ENCODE measurements around the gene PHYHD1. TPM values are rescaled to one million over a fixed set of nuclear protein-coding genes. Genes with fewer than 3 reads are reported as not detected.
A peak's percentile ranks its signal among the peaks of the same experiment; 100 is the strongest.

The PHYHD1 gene
- total RNA-seq, 1 experiment from 2014 or later, result 1.6 TPM

GRCh38 chr9:128902351-128903078 lies 18.3 kb upstream of the PHYHD1 start:
- no peak for TF ChIP-seq CTCF (conservative IDR thresholded peaks at IDR 0.05; ENCODE audit: low read depth, low read length)
- no peak for TF ChIP-seq EZH2phosphoT487 (IDR thresholded peaks at IDR 0.05; ENCODE audit: borderline replicate concordance, low read length)
- TF ChIP-seq EZH2 (IDR thresholded peaks at IDR 0.05; ENCODE audit: low read length, unreplicated experiment), result no peak
- Histone ChIP-seq H3K27me3 (ENCODE audit: low read length) (no peaks in the 10 kb centered on the region), H3K9ac (ENCODE audit: low read length) (0 out of 2 replicates have a peak overlapping the region, but pooled peaks have one; percentile 17), H3K4me3 (ENCODE audit: low read length) (no peak overlapping the region), H2AFZ (ENCODE audit: low read length) (no peak overlapping the region), H3K4me1 (ENCODE audit: insufficient read depth, low read length) (peaks cover 34% of the 10 kb centered on the region), H3K79me2 (ENCODE audit: low read length) (peaks cover 25% of the 10 kb centered on the region; the same call in 1 of the 2 replicates), H3K27ac (ENCODE audit: low read length) (peak overlapping the region; percentile 69), H3K9me2 (replicated peaks; ENCODE audit: low read length) (no peaks in the 10 kb centered on the region), H3K36me3 (ENCODE audit: low read depth, low read length) (peaks cover 13% of the 10 kb centered on the region), H3F3A (ENCODE audit: low read length, unreplicated experiment) (no peaks in the 10 kb centered on the region), H4K20me1 (ENCODE audit: low read length) (no peaks in the 10 kb centered on the region), H3K4me2 (ENCODE audit: low read length) (peak overlapping the region; percentile 14), H3K9me3 (ENCODE audit: low read length) (no peaks in the 10 kb centered on the region)
- ATAC-seq, result peak; percentile 67
- DNase-seq, result peak; percentile 64
- ChIA-PET POLR2A (ENCODE audit: unreplicated experiment) (no interaction called here), CTCF (no interaction called here)
- TSS peak; percentile 73 for BruUV-seq (replicated peaks)
- intact Hi-C loops (cut with micrococcal nuclease), result no loop called here

GRCh38 chr9:128903079-128903461 lies 17.7 kb upstream of the PHYHD1 start:
- Histone ChIP-seq H3K27ac (ENCODE audit: low read length) (peak overlapping the region; percentile 69), H3K36me3 (ENCODE audit: low read depth, low read length) (peaks cover 18% of the 10 kb centered on the region)
- CTCF ChIA-PET, result no interaction called here

More at GRCh38 chr9:128903079-128903461, 17.7 kb upstream of the PHYHD1 start:
- H3F3A ChIP-seq (ENCODE audit: low read length, unreplicated experiment), result no peaks in the 10 kb centered on the region
- H3K27me3 ChIP-seq (ENCODE audit: low read length), result no peaks in the 10 kb centered on the region
- peaks cover 24% of the 10 kb centered on the region; the same call in 1 of the 2 replicates for H3K79me2 ChIP-seq (ENCODE audit: low read length)
- intact Hi-C loops (cut with micrococcal nuclease), result no loop called here
- no peaks in the 10 kb centered on the region for H3K9me3 ChIP-seq (ENCODE audit: low read length)
- POLR2A ChIA-PET (ENCODE audit: unreplicated experiment), result no interaction called here
- no peak for ATAC-seq
- peaks cover 34% of the 10 kb centered on the region for H3K4me1 ChIP-seq (ENCODE audit: insufficient read depth, low read length)
- H3K4me3 ChIP-seq (ENCODE audit: low read length), result no peak overlapping the region
- DNase-seq, result no peak
- H2AFZ ChIP-seq (ENCODE audit: low read length), result no peak overlapping the region
- H3K4me2 ChIP-seq (ENCODE audit: low read length), result no peak overlapping the region
- no peaks in the 10 kb centered on the region for H4K20me1 ChIP-seq (ENCODE audit: low read length)
- no peaks in the 10 kb centered on the region for H3K9me2 ChIP-seq (replicated peaks; ENCODE audit: low read length)
- no TSS peak for BruUV-seq (replicated peaks)
- H3K9ac ChIP-seq (ENCODE audit: low read length), result no peak overlapping the region
- no peak for TF ChIP-seq CTCF (conservative IDR thresholded peaks at IDR 0.05; ENCODE audit: low read depth, low read length)
- no peak for TF ChIP-seq EZH2 (IDR thresholded peaks at IDR 0.05; ENCODE audit: low read length, unreplicated experiment)
- TF ChIP-seq EZH2phosphoT487 (IDR thresholded peaks at IDR 0.05; ENCODE audit: borderline replicate concordance, low read length), result no peak
